ENCODE data around the gene HLA-DQB2.
"Not testable (repeated sequence)": the region's sequence is repeated elsewhere in the genome, so short reads cannot be mapped to it uniquely, and the experiment has no call there.

DNA sequence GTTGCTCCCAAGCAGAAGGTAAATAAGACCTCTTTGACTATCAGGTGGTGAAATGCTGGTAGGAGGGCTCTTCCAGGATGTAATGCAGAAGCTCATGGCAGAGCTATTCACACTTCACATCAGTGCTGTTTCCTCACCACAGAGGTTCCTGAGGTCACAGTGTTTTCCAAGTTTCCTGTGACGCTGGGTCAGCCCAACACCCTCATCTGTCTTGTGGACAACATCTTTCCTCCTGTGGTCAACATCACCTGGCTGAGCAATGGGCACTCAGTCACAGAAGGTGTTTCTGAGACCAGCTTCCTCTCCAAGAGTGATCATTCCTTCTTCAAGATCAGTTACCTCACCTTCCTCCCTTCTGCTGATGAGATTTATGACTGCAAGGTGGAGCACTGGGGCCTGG lies 17.7 kb downstream of the HLA-DQB2 start:
- TF ChIP-seq CTCF (optimal IDR thresholded peaks at IDR 0.05 in 1 of 3, IDR thresholded peaks at IDR 0.05 in 1 of 3, conservative IDR thresholded peaks at IDR 0.05 in 1 of 3; ENCODE audit: extremely low read depth in 1 of 3, insufficient read depth in 2 of 3, low read length in 3 of 3); EZH2 (IDR thresholded peaks at IDR 0.05; ENCODE audit: low read length): not testable (repeated sequence)
